Neural cell (in vitro differentiated cells): ENCODE data around the gene SELENOO.

Source experiments
- CTCF ChIP-seq: fragments of 450-650 bp; IDR thresholded peaks from 2 replicates; pipeline ENCODE4 v1.5.1; 2014; ENCODE audit warnings: antibody characterized with exemption, mild to moderate bottlenecking, moderate library complexity; ENCODE audit not compliant: poor library complexity, severe bottlenecking
- EP300 ChIP-seq: fragments of 450-650 bp; conservative IDR thresholded peaks from 2 replicates; pipeline ENCODE4 v1.6.1; 2014; ENCODE audit warnings: antibody characterized with exemption, mild to moderate bottlenecking, moderate library complexity; ENCODE audit not compliant: poor library complexity, severe bottlenecking

DNA sequence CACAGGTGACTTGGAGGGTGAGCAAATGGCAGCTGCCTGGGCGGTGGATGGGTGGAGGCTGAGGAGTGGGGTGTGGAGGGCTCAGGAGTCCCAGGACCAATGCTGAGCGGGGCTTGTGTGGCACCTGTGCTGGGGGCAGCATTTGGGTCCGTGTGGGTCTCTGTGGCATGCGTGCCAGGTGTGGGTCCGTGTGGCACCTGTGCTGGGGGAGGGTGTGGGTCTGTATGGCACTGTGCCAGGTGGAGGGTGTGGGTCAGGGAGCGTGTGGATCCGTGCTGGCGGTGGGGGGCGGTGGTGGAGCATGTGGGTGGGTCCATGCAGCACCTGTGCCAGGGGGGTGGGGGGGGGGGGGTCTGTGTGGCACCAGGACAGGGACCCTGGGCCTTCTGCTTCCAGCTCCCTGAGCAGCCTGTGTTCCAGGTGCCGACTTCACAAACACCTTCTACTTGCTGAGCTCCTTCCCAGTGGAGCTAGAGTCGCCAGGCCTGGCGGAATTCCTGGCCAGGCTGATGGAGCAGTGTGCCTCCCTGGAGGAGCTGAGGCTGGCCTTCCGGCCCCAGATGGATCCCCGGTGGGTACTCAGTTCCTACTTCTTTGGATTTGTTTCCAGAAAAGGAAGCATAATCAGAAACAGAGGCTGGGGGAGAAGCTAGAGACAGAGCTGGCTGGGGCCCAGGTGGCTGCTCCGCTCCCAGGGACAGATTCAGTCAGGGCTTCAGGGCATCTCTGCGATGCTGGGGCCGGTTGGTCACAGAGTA is 14.7 kb downstream of the SELENOO start:
- TF ChIP-seq EP300 (no peak), CTCF (no peak)
